GM18858 (cell line): ENCODE measurements around the gene UBE2D3.

Experiments used
- ATAC-seq: cut with Tn5 transposase; IDR thresholded peaks from one replicate; pipeline ENCODE4 v1.9.1; 2021; ENCODE audit not compliant: unreplicated experiment

UBE2D3 gene

DNA sequence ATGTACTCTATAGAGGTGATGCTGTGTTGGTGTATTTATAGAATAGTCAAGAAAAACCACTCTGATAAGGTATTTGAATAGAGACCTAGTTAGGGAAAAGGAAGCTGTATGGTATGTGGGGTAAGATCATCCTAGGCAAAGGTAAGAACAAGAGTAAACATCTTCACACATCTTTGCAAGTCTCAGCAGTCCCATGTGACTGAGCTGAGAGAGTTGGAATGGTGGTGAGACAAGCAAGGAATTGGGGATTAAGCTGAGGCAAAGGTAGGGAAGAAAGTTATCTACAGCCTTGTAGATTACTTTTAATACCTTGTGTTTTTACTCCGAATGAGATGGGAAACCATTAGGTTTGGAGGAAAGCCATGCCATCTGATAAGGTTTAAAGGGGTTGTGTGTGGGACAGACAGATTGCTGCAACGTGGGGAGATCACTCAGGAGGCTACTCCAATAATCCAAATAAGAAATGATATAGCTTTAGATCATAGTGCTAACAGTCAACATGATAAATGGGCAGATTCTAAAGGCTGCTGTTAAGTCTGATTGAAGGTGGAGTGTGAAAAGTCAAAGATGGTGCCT is 34.9 kb downstream of the UBE2D3 start:
- no peak for ATAC-seq

DNA sequence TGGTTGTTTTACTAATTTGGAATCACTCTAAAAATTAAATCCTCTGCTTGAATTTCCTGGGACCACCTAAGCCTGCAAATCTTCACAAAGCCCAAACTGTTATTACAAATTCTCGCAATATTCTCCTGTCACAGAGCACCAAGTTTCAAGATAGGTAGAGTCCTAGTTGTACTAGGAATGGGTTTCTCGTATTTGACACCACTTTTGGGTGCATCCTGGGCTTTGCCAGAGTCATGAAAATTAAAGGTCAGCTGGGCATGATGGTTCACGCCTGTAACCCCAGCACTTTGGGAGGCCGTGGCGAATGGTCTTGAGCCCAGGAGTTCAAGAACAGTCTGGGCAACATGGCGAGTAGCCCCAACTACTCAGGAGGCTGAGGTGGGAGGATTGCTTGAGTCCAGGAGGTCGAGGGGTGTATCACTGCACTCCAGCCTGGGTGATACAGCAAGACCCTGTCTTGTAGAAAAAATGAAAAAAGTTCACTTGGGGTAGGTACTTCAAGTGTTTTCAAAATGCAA is 36.0 kb downstream of the UBE2D3 start:
- ATAC-seq, result no peak

DNA sequence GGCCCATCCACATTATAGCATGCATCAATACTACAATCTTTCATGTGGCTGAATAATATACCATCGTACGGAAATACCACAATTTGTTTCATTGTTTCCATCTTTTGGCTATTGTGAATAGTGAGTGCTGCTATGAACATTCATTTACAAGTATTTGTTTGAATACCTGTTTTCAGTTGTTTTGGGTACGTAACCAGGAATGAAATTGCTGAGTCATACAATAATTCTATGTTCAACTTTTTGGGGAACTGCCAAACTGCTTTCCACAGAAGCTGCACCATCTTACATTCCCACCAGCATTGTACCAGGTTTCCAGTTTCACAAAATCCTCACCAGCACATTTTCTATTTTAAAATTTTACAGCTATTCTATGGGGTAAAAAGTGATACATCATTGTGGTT is 38.0 kb downstream of the UBE2D3 start:
- no peak for ATAC-seq

DNA sequence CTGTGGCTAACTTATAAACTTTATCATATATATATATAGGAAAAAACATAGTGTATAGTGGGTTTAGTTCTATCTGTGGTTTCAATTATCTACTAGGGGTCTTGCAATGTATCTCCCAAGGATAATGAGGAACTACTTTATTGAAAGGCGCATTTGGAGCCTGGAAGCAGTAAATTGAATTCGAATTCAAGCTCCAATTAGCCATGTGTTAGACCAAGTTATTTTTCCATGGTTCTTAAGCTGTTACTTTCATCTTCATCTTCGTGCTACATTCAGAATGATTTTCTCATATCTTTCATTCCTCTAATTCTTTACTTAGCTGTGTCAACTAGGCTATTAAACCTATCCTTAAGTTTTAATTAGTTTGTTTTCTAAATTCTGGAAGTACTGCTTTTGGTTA is 39.4 kb downstream of the UBE2D3 start:
- no peak for ATAC-seq

DNA sequence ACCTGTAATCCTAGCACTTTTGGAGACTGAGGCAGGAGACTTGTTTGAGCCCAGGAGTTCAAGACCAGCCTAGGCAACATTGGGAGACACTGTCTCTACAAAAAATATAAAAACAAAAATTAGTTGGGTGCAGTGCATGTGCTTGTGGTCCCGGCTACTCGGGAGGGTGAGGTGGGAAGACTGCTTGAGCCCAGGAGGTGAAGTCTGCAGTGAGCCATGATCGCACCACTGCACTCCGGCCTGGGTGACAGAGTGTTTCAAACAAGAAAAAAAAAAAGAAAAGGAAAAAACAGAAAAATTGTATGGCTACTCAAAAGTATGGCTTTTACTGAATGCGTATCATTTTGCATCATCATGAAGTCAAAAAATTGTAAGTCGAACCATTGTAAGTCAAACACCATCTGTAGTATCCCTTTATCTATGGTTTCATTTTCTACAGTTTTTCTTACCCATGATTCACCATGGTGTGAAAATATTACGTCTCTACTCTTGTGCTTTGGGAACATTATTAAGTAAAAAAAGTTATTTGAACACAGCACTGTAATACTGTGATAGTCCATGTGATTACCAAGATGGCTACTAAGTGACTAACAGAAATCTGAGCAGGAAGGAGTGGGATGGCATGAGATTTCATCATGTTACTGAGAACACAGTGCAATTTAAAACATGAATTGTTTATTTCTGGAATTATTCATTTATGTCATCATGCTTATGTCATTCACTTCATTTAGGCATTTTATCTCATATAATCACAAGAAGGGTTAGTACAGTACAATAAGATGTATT is 40.1 kb downstream of the UBE2D3 start:
- no peak for ATAC-seq

DNA sequence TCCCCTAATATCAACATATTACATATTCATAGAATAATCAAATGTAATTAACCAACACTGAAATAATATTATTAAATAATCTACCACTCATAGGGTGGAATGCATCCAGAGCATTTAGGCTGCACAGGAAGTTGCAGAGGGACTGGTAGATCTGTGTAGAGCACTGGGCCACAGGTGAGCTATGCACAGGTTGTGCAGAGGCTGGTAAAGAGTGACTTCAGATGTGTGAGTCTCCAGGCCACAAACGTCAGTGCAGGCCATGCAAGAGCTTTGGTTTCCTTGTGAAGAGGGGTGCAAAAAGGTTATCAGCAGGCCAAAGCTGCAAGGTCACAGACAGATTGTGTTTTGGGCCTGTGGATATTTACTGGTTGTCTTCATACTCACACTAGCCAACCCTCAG is 41.1 kb downstream of the UBE2D3 start:
- ATAC-seq, result no peak

DNA sequence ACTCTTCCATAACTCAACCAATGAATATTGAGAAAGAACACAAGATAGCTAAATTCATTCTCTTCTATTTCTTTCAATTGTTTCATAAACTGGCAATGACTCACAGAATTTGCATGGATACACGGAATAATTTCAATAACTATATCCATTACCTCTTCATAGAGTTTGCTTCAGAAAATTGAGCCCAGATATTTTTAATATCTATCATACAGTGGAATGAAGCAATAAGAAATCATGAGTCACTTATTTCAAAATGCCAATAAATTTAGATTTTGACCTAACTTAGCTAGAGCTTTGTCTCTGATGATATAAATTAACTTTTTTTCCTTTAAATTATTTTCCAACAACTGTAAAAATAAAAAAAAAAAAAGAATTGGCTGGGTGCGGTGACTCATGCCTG is 44.3 kb downstream of the UBE2D3 start:
- ATAC-seq, result no peak

DNA sequence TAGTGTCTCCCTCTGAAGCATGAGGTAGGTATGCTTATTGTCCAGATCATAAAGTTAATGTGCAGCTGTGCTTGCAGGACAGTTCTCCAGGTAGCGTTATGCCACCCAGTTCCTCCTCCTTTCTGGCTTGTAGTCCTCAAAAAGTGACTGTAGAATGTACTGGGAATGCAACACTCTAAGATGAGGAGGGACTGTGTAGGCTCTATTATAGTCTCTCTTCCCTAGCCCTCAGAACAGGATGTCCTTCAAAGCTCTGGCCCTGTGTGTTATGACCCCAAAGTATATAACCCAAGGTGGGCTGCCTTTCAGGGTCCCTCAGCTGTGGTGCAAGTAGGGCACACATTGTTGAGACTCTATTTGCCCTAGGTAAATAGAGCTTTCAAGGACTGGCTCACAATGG is 45.8 kb downstream of the UBE2D3 start:
- ATAC-seq, result no peak

DNA sequence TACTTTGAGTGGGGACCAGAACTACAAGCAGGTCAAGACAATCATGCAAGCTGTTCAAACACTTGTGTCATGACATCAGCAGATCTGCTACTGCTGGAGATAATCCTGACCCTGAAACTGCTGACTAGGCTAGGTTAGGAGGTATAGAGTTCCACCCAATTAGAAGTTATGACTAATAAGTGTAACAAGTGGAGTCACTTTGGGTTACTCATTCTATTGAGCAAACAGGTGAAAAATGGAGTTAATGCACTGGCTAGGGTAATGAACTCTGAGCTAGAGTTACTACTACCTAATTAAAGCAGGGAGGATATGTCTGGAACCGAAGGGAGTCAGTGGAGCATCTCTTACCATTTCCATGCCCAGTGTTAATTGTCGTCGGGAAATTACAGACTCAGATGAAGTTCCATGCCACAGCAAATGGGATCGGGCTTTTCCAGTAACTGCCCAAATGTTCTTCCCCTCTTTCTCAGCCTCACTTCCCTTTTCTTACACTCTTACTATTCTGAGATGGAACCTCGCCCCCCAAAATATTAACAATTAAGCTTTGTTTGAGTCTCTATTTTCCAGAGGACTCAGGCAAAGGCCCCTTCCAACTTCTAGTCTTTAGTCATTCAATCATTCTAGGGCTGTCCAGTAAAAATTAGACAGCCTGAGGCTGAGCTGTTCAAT is 46.7 kb downstream of the UBE2D3 start:
- ATAC-seq, result peak; percentile 51

DNA sequence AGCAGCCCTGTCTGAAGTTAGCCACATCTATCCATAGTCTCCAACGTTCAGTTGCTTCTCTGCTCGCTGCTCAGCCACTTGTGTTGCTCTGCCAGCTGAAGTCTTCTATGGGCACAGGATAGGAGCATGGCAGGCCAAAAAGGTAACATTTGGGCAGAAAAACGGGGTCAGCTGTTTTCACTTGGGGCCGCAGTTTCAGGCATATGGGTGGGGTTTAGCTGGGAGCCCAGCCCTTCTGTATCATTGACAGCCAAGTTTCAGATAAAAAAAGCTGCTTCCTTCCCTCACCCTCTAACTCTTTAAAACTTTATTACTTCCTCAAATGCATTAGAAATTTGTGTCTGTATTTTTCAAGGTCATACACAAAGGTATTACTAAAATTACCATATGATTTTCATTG is 48.1 kb downstream of the UBE2D3 start:
- no peak for ATAC-seq

DNA sequence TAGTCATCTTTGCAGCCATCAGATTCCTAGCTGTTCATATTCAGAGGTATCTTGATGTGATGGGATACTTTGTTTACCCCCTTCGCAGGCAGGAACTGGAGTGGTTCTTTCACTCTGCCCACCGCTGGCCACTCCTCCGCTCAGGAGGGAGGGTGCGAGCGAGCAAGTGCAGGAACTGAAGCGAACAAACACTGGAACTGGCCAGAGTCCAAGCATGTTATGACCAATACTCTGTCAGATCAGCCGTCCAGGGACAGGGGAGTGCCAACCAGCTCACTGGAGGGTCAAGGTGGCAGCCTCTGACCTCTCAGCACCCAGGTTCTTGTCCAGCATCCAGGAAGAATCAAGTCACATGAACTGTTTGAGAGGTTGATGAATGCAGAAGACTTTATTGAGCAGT is 48.6 kb downstream of the UBE2D3 start:
- no peak for ATAC-seq

DNA sequence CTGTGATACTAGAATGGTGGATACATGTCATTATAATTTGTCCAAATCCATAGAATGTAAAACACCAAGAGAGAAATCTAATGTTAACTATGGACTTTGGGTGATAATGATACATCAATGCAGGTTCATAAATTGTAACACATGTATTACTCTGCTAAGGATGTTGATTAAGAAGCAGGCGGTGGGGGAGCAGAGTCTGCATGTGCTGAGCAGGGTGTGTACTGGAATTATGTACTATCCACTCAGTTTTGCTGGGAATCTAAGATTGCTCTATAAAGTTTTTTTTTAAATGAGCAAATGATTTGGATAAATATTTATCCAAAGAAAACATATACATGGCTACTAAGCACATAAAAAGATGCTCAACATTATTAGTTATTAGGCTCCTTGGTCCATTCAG is 51.5 kb downstream of the UBE2D3 start:
- ATAC-seq, result no peak

DNA sequence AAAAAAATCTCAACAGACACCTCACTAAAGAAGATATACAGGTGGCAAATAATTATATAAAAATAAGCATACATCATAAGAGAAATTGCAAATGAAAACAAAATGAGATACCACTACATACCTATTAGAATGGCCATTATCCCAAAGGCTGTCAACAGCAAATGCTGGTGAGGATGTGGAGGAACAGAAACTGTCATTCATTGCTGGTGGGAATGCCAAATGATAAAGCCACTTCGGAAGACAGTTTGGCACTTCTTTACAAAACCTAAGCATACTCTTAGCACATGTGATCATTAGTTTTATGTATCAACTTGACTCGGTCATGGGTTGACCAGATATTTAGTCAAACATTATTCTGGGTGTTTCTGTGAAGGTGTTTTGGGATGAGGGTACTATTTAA is 53.1 kb downstream of the UBE2D3 start:
- ATAC-seq, result no peak

DNA sequence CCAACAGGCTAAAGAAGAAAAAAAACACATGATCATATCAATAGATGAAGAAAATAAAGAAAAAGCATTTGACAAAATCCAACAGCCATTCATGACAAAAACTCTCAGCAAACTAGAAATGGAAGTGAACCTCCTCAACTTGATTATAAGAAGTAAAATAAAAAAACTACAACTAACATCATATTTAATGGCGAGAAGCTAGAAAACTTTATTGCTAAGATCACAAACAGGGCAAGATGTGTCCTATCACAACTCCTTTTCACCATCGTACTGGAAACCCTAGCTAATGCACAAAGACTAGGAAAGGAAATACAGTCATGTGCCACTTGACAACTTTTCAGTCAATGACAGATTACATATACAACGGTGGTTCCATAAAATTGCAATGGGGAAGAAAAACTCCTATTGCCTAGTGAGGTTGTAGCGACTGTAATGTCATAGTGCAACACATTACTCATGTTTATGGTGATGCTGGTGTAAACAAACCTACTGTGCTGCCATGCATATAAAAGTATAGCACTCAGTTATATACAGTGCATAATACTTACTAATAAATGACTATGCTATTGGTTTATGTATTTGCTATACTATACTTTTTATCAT is 54.5 kb downstream of the UBE2D3 start:
- no peak for ATAC-seq

DNA sequence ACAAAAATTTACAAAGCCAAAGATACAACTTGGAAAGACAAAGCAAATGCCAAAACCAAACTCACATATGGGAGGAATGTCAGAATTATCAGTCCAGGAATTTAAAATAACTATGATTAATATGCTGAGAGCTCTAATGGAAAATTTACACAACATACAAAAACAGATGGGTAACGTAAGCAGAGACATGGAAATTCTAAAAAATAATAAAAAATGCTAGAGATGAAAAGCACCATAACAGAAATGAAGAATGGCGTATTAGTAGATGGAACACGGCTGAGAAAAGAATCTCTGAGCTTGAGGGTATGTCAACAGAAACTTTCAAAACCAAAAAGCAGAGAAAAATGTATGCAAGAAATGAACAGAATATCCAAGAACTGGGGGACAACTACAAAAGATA is 62.5 kb downstream of the UBE2D3 start:
- no peak for ATAC-seq

DNA sequence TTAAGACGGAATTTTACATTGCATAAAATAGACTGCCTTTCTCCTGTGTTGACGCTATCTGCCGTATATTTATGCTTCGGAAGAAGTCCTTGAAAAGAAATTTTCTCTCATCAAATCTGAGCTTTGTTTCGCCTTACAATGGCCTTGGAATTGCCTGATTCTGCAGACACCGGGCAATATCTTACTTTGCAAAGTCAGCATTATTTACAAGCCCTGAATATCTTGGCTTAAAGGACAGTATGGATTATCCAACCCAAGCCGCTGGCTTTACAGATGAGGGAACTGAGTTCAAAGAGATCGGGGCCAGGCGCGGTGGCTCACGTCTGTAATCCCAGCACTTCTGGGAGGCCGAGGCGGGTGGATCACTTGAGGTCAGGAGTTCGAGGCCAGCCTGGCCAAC is 65.4 kb downstream of the UBE2D3 start:
- no peak for ATAC-seq

DNA sequence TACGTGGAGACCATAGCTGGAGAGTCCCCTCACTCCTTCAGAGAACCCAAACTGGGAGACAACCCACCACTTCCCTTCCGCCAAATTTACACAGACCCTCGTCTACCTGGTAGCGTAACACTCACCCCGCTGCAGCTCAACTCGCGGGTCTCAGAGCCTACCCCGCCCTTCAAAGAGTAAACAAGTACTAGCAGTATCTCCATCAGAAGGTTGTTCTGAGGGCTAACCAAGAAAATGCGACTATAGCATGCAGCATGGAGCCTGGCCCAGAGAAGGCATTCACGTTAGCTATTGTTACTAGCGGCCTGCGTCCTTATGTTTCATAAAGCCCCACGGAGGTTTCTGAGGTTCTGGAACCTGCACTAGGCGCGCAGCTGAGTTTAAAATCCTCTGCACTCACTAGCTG is 66.1 kb downstream of the UBE2D3 start:
- ATAC-seq, result peak; percentile 5

DNA sequence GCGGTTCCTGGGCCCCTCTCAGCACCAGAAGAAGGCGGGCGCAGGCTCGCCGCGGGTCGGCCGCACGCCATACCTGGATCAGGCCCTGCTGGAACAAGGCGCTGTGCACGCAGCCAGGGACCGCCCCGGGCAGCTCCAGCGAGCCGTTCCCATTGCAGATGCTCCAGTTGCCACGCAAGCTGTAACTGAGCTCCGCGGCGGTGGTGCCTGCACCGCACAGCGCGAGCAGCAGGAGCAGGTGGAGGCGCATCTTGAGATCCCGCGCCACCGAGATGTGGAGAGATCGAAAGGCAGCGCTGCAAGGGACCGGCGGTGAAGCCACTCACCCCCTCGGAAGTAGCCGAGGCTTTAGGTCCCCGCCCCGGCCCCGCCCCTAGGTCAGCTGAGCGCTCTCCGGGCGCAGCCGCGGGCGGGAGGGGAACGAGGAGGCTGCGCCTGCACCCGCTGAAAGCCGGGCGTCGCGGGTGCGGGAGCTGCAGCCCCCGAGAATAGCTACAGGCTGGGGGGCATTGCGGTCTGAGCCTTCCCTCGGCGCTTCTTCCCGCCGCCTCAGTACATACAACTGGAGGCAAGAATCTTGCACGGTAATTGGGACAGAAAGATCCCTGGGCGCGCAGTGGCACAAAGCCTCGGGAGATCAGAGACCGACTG is 66.6 kb downstream of the UBE2D3 start, which contains the start of gene MANBA:
Gene MANBA, minus strand, starts transcription at position 324 of the 651 bp plus-strand sequence. Its CDS starts 74 bp downstream, at position 250.
- ATAC-seq, result peak; percentile 83

DNA sequence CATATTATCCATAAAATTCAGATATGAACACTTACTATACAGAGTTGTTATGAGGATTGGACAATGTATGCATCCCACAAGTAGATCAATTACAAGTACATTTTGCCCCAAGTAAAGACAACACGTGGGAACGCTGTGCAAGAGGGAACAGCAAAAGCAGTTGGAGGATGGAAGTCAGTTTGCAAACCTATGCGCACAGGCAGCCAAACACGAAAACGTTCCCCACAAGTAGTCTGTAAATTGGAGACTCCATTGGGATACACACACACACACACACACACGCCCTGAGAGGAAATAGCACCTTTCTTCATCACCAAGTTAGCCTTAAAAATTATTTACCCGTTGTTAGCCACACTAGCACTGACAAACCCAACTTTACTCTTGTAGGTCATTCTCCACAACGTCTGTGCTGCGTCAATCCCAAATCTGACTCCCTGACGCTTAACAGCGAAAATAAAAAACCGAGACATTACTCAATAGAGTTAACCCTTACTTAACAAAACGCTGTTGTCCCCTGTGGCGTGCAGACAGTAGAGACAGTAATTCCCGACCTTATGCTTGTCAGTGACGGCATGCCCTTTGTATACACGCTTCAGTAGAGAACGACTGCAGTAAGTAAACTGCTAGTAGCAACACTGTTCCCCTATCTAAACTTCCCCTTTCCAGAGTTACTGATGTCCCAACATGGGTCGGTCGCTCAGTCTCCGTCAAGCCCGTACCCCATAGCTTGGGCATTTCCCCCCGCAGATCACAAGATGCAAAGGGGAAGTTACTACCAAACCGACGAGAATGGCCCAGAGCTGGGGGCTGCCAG is 67.3 kb downstream of the UBE2D3 start:
- ATAC-seq, result peak; percentile 55
